Measurements from ENCODE around the gene SLC35A4. TPM values are rescaled to one million over a fixed set of nuclear protein-coding genes. Genes with fewer than 3 reads are reported as not detected.

The SLC35A4 gene
- total and polyA plus RNA-seq, 2 of the 13 experiments (the other 11 are each of a cell fraction or from before 2014, with no cell fraction given), result 0.71 to 4.0 TPM

- TF ChIP-seq RBAK (CRISPR knock-in tag; IDR thresholded peaks at IDR 0.05) (no peak), KDM2A (CRISPR knock-in tag; IDR thresholded peaks at IDR 0.05; ENCODE audit: borderline replicate concordance, low read depth) (peak; percentile 53; the same call in 1 of the 2 replicates), HNRNPK (IDR thresholded peaks at IDR 0.05; ENCODE audit: low read depth, low read length, poor library complexity, severe bottlenecking) (no peak), NR0B2 (CRISPR knock-in tag; IDR thresholded peaks at IDR 0.05) (no peak), NFATC3 (CRISPR knock-in tag; IDR thresholded peaks at IDR 0.05) (no peak), NFE2L1 (CRISPR knock-in tag; IDR thresholded peaks at IDR 0.05; ENCODE audit: borderline replicate concordance) (no peak), SSRP1 (CRISPR knock-in tag; IDR thresholded peaks at IDR 0.05) (peak; percentile 85; the same call in 1 of the 2 replicates), ZMYM3 (CRISPR knock-in tag; IDR thresholded peaks at IDR 0.05) (0 out of 2 replicates have a peak, but pooled peaks have one; percentile 34), NRL (CRISPR knock-in tag; IDR thresholded peaks at IDR 0.05; ENCODE audit: borderline replicate concordance) (no peak), THRA (CRISPR knock-in tag; IDR thresholded peaks at IDR 0.05; ENCODE audit: borderline replicate concordance) (peak; percentile 48; the same call in 1 of the 2 replicates), GABPA (IDR thresholded peaks at IDR 0.05; ENCODE audit: low read depth, low read length) (no peak), GABPA (CRISPR knock-in tag; IDR thresholded peaks at IDR 0.05; ENCODE audit: low read depth) (peak; percentile 41; the same call in 1 of the 2 replicates), ZNF430 (CRISPR knock-in tag; IDR thresholded peaks at IDR 0.05) (no peak; the same call in 1 of the 2 replicates), THAP11 (CRISPR knock-in tag; IDR thresholded peaks at IDR 0.05) (peak; percentile 55), STAG1 (CRISPR knock-in tag; IDR thresholded peaks at IDR 0.05) (peak; percentile 95), GATA4 (IDR thresholded peaks at IDR 0.05; ENCODE audit: borderline replicate concordance, low read depth) (no peak), ZNF574 (CRISPR knock-in tag; IDR thresholded peaks at IDR 0.05) (peak; percentile 49; the same call in 1 of the 2 replicates), NR2F2 (IDR thresholded peaks at IDR 0.05; ENCODE audit: borderline replicate concordance, low read depth) (no peak), SMARCE1 (IDR thresholded peaks at IDR 0.05; ENCODE audit: borderline replicate concordance) (no peak), FOXC1 (CRISPR knock-in tag; IDR thresholded peaks at IDR 0.05; ENCODE audit: borderline replicate concordance) (no peak), JDP2 (CRISPR knock-in tag; IDR thresholded peaks at IDR 0.05; ENCODE audit: borderline replicate concordance) (no peak), NFRKB (IDR thresholded peaks at IDR 0.05) (no peak), ADNP (CRISPR knock-in tag; IDR thresholded peaks at IDR 0.05) (0 out of 2 replicates have a peak, but pooled peaks have one; percentile 41), ZNF615 (CRISPR knock-in tag; IDR thresholded peaks at IDR 0.05; ENCODE audit: borderline replicate concordance) (no peak), MBD4 (IDR thresholded peaks at IDR 0.05; ENCODE audit: borderline replicate concordance, low read length) (no peak), POLR2G (IDR thresholded peaks at IDR 0.05; ENCODE audit: low read depth, low read length) (no peak), YEATS2 (CRISPR knock-in tag; IDR thresholded peaks at IDR 0.05; ENCODE audit: borderline replicate concordance) (peak; percentile 43; the same call in 1 of the 2 replicates), PHF8 (CRISPR knock-in tag; IDR thresholded peaks at IDR 0.05) (no peak), REPIN1 (CRISPR knock-in tag; IDR thresholded peaks at IDR 0.05; ENCODE audit: borderline replicate concordance, low read depth) (peak; percentile 37; the same call in 1 of the 2 replicates), ZSCAN22 (CRISPR knock-in tag; IDR thresholded peaks at IDR 0.05) (no peak)
Observed at GRCh38 chr5:140575309-140575708, 10.7 kb downstream of the SLC35A4 start (continued).

Measured in HepG2 (cell line).